Hematopoietic multipotent progenitor cell treated with erythropoietin and hydrocortisone succinate and interleukin-3 and kit ligand, for 8 days (in vitro differentiated cells): ENCODE results near the gene LAMA3.

Experiments
- DNase-seq: peaks from one replicate; pipeline ENCODE4 v3.0.0-alpha.2; 2015

Gene LAMA3

DNA sequence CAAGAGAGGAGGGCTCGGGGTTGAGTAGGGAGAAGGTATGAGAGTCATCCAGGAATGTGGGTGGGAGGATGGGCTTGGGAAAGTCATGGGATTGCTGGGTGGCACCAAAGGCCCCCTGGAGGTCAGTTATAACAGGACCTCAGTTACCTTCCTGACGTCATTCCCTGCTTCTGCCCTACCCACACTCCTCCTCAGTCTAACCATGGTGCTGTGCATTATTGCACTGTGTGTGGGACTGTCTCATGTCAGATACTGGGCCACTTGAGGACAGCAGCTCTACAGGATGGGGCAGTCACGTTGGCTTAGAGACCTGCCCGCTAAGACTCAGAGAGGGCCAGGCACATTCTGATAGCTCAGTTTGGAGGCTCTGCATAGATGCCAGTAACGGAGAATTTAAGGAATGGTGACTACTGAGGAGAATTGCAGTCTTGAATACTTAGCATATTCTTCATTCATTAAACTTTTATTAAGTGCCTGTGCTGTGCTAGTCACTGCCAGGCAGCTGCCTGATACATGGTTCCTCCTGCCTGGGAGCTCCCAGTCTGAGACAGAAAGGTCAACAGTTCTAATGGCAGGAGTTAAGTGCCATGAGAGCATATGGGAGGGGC, 90.5 kb downstream of the LAMA3 start:
- no peak for DNase-seq

DNA sequence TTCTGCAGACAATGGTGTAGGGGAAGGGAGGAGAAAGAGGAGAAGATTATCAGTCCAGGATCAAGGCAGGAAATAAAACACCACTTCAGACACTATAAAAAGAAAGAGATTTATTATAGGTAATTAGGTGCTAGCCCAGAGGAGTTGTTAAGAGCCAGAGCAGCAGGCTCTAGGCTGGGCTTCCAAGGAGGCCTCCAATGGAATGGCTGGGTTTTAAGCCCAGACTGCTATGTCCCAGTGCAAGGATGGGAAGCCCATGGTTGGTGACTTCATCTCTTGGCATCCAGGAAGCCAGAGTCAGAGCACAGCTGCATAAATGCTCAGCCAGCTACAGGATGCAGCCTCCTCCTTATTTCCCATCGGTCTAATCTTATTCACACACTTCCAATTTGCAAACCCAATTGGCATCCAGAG, 95.6 kb downstream of the LAMA3 start:
- no peak for DNase-seq

DNA sequence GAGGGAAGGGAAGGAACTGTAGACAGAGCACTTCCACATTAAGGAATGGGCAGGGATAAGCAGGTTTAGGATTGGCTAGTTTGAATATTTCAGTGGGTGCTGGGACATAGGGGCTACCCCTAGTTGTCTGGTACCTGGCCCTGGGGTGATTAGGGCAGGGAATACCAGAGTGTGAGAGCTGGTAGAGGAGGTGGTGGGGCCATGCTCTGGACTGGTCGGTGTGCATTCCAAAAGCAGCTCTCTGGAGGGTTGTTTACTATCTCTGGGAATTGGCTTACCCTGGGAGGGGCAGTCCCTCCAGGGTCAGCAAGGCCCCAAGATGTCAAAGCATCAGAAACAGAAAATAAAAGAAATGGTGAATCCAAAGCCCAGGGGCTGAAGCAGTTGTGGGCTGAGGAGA, 103.8 kb downstream of the LAMA3 start:
- no peak for DNase-seq

DNA sequence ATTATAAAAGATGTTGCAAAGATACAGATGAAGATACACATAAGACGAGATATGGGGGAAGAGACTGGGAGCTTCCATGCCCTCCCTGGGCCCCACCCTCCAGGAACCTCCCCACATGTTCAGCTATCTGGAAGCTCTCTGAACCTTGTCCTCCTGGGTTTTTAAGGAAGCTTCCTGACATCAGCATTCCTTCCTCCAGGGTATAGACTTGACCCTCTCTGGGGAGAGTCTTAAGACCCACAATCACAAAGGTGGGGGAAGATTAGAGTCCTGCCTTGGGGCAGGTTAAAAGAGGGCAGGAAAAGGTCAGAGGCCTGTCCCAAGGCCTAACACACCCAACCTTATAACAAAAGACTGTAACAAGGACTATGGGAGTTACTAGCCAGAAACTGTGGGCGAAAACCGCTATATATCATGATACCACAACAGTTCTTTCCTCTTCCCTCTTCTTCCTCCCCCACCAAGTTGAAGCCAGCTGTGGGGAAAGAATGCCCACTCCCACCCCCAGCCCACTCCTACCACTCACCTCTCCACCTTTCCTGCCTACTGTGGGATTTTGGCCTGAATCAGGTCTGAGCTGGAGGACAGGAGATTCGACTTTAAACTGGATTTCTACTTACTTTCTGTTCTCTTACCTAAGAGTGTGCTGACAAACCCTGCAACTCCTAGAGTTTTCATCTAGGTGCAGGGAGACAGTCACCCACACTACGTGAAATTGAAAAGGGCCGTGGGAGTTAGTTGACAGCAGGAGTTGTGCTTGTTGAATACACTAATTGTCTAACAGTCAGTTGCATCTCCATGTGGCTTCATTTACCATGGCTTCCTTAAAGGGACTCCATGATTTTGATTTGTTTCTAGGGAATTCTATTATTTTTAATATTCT, 105.0 kb downstream of the LAMA3 start:
- DNase-seq, result no peak

DNA sequence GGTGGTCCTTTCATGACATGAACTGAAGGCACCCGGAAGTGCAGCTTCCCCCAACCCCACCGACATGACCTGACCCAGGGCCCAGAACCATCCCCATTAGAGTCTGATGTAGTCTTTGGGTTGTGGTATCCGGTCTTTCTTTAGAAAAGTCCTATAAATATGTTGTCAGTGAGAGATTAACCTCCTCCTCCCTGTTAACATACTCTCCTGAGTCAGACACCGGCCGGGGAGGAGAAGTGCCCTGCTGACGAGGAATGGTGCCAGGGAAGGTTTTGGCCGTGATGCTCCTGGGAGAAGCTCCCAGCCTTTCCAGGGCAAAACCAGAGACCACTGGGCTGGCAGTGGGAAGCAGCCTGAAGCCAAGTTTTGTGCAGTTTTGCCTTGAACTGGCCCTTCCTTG, 109.0 kb downstream of the LAMA3 start:
- DNase-seq, result no peak

DNA sequence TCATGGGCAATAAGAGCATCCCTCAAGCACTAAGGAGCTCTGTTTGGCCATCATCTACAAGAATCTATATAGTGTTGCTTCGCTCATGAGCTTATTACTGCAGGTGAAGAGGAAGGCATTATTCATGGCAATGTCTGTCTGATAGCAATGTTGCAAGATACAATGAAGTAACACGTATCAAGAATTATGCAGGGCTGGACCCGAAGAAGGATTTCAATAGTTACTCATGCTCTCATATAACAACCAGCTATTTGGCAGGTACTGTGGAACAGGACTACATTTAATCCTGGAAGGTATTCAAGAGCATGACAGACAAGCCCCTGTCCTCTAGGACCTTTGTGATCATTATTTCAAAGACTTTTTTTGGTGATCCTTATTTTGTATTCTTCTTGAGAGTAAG, 109.6 kb downstream of the LAMA3 start:
- no peak for DNase-seq

DNA sequence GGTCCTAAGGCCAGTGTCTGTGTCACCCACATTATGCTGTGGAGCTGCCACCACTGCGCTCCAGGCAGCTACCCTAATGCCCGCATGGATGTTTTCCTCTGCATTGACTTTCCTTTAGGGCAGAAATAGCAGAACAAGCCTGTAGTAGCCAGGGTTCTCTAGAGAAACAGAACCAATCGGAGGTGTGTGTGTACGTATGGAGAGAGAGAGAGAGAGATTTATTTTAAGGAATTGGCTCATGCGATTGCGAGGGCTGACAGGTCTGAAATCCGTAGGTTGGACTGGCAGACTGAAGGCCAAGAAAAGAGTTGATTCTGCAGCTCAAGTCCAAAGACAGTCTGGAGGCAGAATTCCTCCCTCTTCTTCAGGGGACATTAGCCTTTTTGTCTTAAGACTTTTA, 110.3 kb downstream of the LAMA3 start:
- DNase-seq, result no peak

DNA sequence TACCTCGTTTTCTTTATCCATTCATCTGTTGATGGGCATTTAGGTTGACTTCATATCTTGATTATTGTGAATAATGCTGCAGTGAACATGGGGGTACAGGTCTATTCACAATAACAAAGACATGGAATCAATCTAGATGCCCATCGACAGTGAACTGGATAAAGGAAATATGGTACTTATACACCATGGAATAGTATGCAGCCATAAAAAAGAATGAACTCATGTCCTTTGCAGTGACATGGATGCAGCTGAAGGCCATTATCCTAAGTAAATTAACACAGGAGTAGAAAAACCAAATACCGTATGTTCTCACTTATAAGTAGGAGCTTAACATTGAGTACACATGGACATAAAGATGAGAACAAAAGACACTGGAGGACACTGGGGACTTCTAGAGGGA, 111.6 kb downstream of the LAMA3 start:
- DNase-seq, result no peak

DNA sequence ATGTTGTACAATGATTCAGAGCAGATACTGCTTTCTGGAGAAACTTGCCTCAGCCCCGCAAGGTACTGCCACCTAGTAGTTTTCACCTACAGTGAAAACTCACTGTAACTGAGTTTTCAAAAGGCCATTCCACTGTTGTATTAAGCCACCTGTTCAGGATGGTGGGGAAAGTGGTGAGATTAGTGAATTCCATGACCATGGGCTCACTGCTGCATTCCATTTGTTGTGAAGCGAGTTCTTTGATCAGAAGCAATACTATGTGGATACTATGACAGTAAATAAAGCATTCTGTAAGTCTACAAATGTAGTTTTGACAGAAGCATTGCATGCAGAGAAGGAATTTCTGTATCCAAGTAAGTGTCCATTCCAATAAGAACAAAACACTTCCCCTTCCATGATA, 113.6 kb downstream of the LAMA3 start:
- DNase-seq, result no peak

DNA sequence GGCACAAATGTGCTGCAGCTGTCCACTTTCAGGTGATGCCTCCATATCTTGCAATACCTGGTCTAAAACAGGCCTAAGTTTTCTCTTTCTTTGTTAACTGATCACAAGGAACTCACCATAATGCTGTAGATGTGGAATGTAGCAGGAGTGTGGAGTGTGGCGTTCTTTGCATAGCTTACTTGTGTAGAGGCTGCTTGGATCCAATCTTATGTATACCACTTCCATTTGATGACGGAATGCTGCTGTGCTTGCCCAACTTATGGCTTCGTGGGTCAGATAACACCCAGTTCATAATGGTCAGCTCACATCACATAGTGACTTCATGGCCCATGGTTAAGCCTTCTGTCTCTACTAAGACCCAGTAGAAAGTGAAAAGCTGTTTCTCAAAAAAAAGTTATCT, 114.5 kb downstream of the LAMA3 start:
- DNase-seq, result no peak

DNA sequence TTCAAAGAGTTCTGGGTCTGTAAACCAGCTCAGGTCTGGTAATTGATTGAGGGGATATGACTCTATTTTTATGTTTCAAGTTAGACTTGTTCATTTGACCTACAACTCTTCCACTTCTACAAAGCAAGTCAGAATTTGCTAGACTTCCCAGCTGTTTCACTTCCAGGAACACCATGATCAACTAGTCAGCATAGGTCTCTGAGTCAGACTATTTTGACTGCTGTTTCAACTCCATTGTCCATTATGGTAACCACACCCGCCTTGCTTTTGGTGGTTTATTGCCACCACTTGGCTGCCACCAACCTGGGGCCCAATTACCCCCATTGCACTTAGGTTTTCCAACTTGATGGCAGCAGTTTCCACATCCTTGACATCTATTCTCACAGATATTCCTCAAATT, 116.6 kb downstream of the LAMA3 start:
- DNase-seq, result no peak

DNA sequence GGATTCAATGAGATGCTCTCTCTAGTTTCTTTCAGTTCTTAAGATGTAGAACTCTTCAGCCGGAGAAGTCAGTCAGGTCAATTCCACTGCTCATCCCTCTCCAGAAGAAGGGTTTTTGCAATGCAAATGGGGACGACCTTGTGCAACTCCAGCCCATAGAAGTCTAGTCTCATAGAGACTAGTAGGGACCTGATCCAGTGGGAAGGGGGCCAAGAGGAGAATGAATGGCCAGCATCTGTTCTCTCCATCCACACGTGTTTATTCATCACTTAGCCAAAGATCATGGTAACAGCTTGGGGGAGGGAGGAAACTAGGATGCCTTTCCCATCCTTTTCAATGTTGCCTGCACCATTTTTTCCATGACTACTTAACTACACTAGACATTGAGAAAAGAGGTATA, 120.2 kb downstream of the LAMA3 start:
- no peak for DNase-seq

DNA sequence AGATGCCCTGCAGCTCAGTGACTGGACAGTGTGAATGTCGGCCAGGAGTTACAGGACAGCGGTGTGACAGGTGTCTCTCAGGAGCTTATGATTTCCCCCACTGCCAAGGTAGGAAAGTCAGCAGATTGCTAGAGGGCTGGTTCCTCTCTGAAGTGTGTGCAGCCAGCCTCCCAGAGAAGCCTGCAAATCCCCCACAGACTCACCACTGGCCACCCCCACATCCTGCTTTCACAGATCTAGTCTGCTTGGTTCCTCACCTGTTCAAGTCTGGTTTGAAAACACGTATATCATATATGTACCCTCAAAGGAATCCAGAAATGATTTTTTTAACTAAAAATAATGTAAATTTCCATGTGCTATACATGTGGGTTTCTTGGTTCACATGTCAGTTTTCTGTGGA, 121.1 kb downstream of the LAMA3 start:
- no peak for DNase-seq

DNA sequence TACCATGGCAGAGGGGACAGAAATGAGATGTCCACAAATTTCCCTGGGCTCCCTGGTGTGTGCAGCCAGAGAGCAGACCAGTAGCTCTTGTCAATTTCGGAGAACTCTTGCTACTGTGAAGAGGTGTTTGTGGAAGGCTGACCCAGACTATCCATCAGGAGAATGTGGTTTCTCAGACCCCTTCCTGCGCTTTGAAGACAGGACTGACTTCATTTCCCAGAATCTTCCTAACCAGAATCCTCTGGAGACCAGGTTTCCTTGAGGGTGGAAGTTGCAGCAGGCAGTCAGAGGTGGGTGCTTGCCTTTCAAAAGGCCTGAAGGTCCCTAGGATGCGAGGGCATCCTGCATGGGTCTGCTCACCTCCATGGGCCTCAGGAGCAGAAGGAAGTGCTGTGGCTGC, 121.9 kb downstream of the LAMA3 start:
- no peak for DNase-seq

DNA sequence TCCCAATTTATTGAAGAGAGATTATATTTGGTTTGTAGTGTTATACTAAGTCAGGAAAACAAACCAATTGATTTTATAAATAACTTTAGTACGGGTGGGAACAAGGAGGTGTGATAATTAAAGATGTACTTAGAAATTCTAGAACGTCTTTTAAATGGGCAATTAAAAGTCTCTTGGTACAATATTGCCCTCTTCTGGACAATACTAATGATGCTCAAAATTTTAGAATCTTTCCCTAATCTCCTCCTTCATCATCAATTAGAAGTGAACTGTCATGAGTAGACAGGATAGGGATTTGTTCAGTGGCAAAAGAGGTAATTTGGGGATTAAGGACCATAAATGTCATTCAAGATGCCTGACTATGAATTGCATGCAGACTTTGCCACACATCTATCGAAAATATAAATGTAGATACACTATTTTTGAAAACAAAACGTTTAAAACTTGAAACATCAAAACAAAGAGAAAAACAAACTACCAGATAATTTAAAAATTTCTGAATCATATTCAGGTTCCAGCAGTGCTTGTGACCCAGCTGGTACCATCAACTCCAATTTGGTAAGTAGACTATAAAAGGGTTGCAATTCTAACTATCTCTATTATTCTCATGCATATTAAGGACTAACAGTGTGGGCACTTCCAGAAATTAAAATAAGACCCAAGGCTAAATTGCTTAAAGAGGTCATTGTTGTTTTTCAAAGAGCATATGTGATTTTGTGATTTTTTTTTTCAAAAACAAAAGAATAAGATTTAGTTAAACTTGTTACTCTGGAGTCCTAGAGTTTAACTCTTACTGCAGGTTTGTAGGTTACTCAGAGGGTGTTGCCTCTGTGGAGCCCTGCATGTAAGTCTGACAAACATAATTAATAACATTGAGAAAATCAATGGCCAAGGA, 123.5 kb downstream of the LAMA3 start:
- DNase-seq, result peak; percentile 52

DNA sequence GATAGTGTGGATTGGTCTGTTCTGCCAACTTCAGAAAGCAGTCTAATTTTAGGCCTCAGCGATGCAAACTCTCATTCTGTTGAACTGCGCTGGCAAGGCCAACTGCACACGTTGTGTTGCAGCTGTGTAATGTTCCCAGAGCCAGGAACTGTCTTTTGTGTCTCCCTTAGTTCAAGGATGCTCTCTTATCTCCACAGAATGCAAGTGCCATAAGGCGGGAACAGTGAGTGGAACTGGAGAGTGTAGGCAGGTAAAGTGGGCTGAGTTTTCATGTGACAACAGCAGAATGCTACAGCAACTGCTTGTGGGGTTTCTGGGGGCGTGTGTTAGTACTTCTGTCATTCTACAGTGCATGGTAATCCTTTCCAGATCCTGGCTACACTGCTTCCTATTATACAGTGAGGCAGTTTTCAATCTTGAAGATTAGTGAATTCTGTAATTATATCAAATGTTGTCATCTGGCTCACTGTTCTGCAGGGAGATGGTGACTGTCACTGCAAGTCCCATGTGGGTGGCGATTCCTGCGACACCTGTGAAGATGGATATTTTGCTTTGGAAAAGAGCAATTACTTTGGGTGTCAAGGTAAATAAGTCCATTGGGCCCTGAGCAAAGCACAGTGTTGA, 125.8 kb downstream of the LAMA3 start:
- no peak for DNase-seq

DNA sequence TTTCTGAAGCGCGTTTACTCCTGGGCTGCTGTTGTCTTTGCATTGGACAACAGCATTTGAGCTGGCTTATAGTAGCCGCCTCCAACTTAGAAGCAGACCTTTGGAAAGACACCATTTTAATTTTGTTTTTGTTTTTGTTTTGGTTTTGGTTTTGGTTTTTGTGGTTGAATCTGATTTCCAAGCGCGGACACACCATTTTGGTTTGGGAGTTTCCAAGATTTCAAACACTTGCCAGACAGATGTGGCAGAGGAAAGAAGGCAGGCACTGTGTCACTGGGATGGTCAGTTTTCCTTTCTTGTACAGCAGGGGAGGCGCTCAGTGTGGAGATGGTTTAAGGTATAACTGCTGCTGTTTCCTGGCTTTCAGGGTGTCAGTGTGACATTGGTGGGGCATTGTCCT, 126.8 kb downstream of the LAMA3 start:
- DNase-seq, result no peak

DNA sequence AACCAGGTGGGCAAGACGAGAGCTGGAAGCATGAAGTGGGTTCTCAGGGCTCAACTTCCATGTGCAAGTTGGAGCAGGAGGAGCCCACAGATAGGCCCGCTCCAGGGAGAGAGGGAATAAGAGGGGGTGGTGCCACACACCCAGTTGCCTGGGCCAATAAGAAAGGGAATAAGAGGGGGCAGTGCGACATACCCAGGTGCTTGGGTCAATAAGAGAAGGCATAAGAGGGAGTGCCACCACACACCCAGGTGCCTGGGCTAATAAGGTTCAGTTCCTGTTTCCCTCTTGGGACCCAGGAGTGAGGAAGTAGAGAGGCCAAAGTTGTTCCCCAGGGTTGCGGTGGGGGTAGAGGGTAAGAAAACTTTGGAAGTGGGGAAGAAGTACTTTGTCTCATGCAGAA, 127.5 kb downstream of the LAMA3 start:
- no peak for DNase-seq

DNA sequence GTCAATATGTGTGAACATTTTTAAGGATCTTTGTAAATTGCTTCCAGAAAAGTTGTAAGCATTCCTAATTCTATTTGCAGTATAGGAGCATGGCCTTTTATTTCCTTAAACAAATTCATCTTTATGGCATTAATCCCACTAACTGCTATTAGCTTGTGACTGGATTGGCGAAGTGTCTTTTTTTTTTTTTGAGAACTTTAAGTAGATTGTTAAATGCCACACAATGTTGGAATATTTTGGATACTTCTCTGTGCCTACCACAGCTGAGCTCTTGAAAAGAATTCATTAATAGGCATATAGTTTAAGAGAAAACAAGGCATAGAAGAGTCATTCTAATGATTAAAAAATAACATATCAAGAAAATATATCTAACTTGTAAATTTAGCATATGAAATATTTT, 129.7 kb downstream of the LAMA3 start:
- no peak for DNase-seq

DNA sequence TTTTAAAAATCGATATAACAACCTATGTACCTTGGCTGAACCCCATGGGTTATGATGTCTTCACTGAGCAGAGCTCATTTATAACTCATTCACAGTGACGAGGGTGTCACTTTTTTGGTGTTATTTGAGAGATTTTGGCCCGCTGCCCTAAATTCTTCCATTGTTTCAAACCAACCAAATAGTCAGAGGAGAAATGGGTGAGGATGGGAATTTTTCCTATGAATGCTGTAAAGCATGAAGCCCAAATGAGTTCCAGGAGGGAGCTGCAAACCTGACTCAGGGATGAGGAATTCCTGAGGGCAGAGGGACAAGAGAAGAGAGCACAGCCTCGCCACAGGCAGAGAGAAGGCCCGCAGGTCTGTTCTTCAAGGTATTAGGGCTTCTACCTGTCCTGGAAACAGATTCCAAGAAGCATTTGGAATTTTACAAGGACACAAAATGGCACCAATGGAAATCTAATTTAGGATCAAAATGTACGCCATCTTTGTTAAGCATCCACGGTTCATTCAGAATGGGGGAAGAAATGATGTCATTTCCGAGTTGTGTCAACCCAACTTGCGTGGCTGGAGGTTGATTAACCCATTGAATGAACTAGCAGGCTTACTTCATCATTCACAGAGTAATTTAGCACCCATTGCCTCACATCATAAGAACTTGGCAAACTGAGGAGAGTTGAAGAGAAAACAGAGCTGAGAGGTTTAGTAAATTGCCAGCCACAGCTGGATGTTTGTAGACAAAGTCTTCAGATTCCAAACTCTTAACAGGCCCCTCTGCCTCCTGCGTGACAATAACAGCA, 133.5 kb downstream of the LAMA3 start:
- no peak for DNase-seq

DNA sequence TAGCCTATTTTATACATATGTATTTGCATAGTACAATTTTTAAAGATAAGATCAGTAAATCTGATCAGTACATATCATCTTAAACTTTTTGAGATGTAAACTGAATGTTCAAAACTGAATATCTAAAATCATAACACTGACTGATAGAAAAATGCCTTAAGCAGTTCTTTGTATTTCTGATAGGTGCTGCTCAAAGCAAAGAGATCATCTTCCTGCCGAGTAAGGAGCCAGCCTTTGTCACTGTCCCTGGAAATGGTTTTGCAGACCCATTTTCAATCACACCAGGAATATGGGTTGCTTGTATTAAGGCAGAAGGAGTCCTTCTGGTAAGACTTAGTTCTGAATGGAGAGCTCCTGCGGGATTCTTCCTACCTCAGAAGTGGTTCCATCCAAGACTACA, 135.0 kb downstream of the LAMA3 start:
- DNase-seq, result no peak

DNA sequence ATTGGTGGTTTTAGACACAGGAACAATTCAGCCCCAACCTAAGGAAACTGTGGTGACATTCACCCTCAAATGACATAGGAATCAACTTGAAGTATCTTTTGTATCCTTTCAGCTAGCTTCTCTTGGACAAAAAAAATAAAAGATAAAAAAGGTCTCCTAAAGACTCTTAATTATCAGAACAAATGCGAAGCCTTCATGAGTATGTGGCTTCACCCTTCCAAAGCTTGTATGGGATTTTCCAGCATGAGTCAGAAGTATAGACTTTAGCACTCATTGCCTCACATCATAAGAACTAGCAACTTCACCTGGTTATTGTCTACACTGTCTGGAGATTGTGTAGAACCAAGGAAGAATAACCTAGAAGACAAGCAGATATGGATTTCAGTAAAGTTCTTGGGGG, 135.4 kb downstream of the LAMA3 start:
- DNase-seq, result no peak
